HepG2 (cell line): ENCODE measurements around the gene MAPK1. TPM values are rescaled to one million over a fixed set of nuclear protein-coding genes. Genes with fewer than 3 reads are reported as not detected.
A peak's percentile ranks its signal among the peaks of the same experiment; 100 is the strongest.

ENCODE experiments used
- ATAC-seq: fragments of 200-7000 bp; cut with Tn5 transposase; 3 replicates; pipeline ENCODE4 v1.9.1; 2020; ENCODE audit warnings: mild to moderate bottlenecking, moderate library complexity
- BruUV-seq: library from RNA; stranded (reverse); fragments of 400-500 nt; replicated peaks from 2 replicates; lab custom pipeline; 2021; lab: Mats Ljungman, UMichigan
- CTCF ChIA-PET: fragments of 300-600 bp; formaldehyde crosslinking; extraction: SDS; loops from one replicate; lab custom pipeline; 2021; ENCODE audit warnings: low total read pairs, inconsistent platforms, low intra/inter-chr PET ratio; lab: Yijun Ruan, JAX
- POLR2A ChIA-PET: fragments of 350-600 bp; sonication (Branson Sonifier 250); formaldehyde crosslinking; loops from one replicate; lab custom pipeline; 2020; ENCODE audit warnings: antibody characterized with exemption, inconsistent platforms; lab: Yijun Ruan, JAX
- DNase-seq: peaks from one replicate; pipeline ENCODE4 v3.0.0-alpha.2; 2015; ENCODE audit warnings: low spot score
- FAIRE-seq: peaks from 3 replicates; lab custom pipeline; 2011; peaks lifted over from hg19 to GRCh38; lab: Jason Lieb, UNC
- H2AFZ ChIP-seq: one replicate; pipeline ENCODE4 v1.6.1; 2011; ENCODE audit warnings: low read length, inconsistent platforms
- H3K27ac ChIP-seq: fragments of 300-600 bp; 3 replicates; pipeline ENCODE4 v1.8.0; 2011; ENCODE audit warnings: mixed run types, mild to moderate bottlenecking, mixed read lengths, low read length, inconsistent platforms; ENCODE audit not compliant: insufficient read depth; ENCODE audit errors: extremely low read length
- H3K27me3 ChIP-seq, 2 experiments: fragments of 200-600 bp in 1 of 2; 2 replicates in 1 of 2; 3 replicates in 1 of 2; pipeline versions ENCODE4 v1.6.0 to v1.8.0; 2011; ENCODE audit warnings: low read length in 2 of 2, mild to moderate bottlenecking in 2 of 2, moderate library complexity in 2 of 2, inconsistent platforms in 1 of 2; ENCODE audit not compliant: insufficient read depth in 2 of 2, control insufficient read depth in 1 of 2
- H3K36me3 ChIP-seq, 2 experiments: fragments of 200-600 bp in 1 of 2; replicated peaks in 1 of 2; 2 replicates in 1 of 2; 3 replicates in 1 of 2; pipeline versions ENCODE4 v1.5.1 to v1.8.0; 2011; ENCODE audit warnings: low read length in 2 of 2, inconsistent platforms in 1 of 2; ENCODE audit not compliant: insufficient read depth in 2 of 2, control insufficient read depth in 1 of 2
- H3K4me1 ChIP-seq: 2 replicates; pipeline ENCODE4 v1.5.1; 2012; ENCODE audit warnings: low read length, inconsistent platforms; ENCODE audit not compliant: insufficient read depth
- H3K4me2 ChIP-seq: 2 replicates; pipeline ENCODE4 v1.6.0; 2011; ENCODE audit warnings: low read depth, low read length, inconsistent platforms
- H3K4me3 ChIP-seq, 3 experiments: fragments of 200-600 bp in 1 of 3; sonication (generic), shearing (Covaris generic) in 1 of 3; replicated peaks in 1 of 3; 2 replicates each; pipeline ENCODE4 v1.5.1; 2011 to 2016; ENCODE audit warnings: low read length in 3 of 3, inconsistent platforms in 2 of 3, low read depth in 2 of 3, mild to moderate bottlenecking in 2 of 3, control low read depth in 1 of 3, mixed read lengths in 1 of 3; ENCODE audit not compliant: insufficient read depth in 1 of 3
- H3K79me2 ChIP-seq: one replicate; pipeline ENCODE4 v1.6.1; 2011; ENCODE audit warnings: low read length, inconsistent platforms; ENCODE audit not compliant: insufficient read depth
- H3K9ac ChIP-seq: 2 replicates; pipeline ENCODE4 v1.6.0; 2011; ENCODE audit warnings: mild to moderate bottlenecking, low read depth, low read length, inconsistent platforms; ENCODE audit not compliant: insufficient read depth
- H3K9me3 ChIP-seq: 2 replicates; pipeline ENCODE4 v1.5.1; 2012; ENCODE audit warnings: mild to moderate bottlenecking, low read length
- H4K20me1 ChIP-seq: 2 replicates; pipeline ENCODE4 v1.6.0; 2011; ENCODE audit warnings: inconsistent platforms, mild to moderate bottlenecking, low read length, moderate library complexity; ENCODE audit not compliant: insufficient read depth
- CEBPG ChIP-seq: IDR thresholded peaks from 2 replicates; pipeline ENCODE4 v1.6.1; 2016
- HNF4A ChIP-seq: sonication (generic); formaldehyde crosslinking; IDR thresholded peaks from 2 replicates; pipeline ENCODE4 v1.4.0; 2020; ENCODE audit warnings: missing genetic modification reagents
- JUN ChIP-seq: sonication (generic); formaldehyde crosslinking; IDR thresholded peaks from 2 replicates; pipeline ENCODE4 v1.4.0; 2020; ENCODE audit warnings: mild to moderate bottlenecking, missing genetic modification reagents
- PPARG ChIP-seq: conservative IDR thresholded peaks from 2 replicates; pipeline ENCODE4 v1.6.1; 2016; ENCODE audit warnings: missing biosample characterization, missing genetic modification reagents
- RBAK ChIP-seq: sonication (generic); formaldehyde crosslinking; IDR thresholded peaks from 2 replicates; pipeline ENCODE4 v1.5.1; 2020; ENCODE audit warnings: mild to moderate bottlenecking, missing genetic modification reagents
- ZBTB38 ChIP-seq: sonication (generic); formaldehyde crosslinking; IDR thresholded peaks from 2 replicates; pipeline ENCODE4 v1.5.1; 2020; ENCODE audit warnings: mild to moderate bottlenecking, missing genetic modification reagents
- ZNF567 ChIP-seq: sonication (generic); formaldehyde crosslinking; IDR thresholded peaks from 2 replicates; pipeline ENCODE4 v1.8.1; 2023; ENCODE audit warnings: mild to moderate bottlenecking, missing genetic modification reagents, borderline replicate concordance
- WGBS: methylation state at CpG from one replicate; pipeline ENCODE4 v1.1.6; 2017; ENCODE audit warnings: low lambda C conversion rate; 5-methylcytosine and 5-hydroxymethylcytosine counted together
- in situ Hi-C: cut with HindIII; loops from 2 replicates; pipeline ENCODE4 v1.10.0; 2017; ENCODE audit warnings: low pct_unique_long_range_greater_than_20kb; ENCODE audit not compliant: extremely low pct_ligation_motif_present
- intact Hi-C: fragments of 100-400 bp; cut with micrococcal nuclease; formaldehyde crosslinking; loops from one replicate; pipeline ENCODE4 v1.10.0; 2022; ENCODE audit not compliant: unreplicated experiment
- polyA plus RNA-seq, 8 experiments: library from polyadenylated mRNA; depleted of rRNA in 3 of 8; stranded (reverse) in 7 of 8; unstranded in 1 of 8; fragments of >200 nt; fragmentation: Illumina TruSeq in 4 of 8; extraction: Trizol in 4 of 8; gene quantifications; 2 replicates each; pipeline versions ENCODE4 v1.2.1 to v1.2.3, GENCODE V29; 2011 to 2016; ENCODE audit warnings: low read depth in 4 of 8, missing spikeins in 1 of 8, mixed read lengths in 1 of 8; ENCODE audit not compliant: insufficient read depth in 1 of 8
- total RNA-seq, 5 experiments: library from RNA; depleted of rRNA; stranded (reverse); fragments of >200 nt; fragmentation: Illumina TruSeq; extraction: Trizol; gene quantifications; 2 replicates each; pipeline ENCODE4 v1.2.3, GENCODE V29; 2016; ENCODE audit warnings: low read depth in 1 of 5
- TF ChIP-seq, protein P1 (sequence below): sonication (generic); formaldehyde crosslinking; IDR thresholded peaks from 2 replicates; pipeline ENCODE4 v1.8.1; 2023; ENCODE audit warnings: missing genetic modification reagents, mild to moderate bottlenecking, borderline replicate concordance

MAPK1 gene
- total and polyA plus RNA-seq, 2 of the 13 experiments (the other 11 are each of a cell fraction or from before 2014, with no cell fraction given) = 107 to 114 TPM

DNA sequence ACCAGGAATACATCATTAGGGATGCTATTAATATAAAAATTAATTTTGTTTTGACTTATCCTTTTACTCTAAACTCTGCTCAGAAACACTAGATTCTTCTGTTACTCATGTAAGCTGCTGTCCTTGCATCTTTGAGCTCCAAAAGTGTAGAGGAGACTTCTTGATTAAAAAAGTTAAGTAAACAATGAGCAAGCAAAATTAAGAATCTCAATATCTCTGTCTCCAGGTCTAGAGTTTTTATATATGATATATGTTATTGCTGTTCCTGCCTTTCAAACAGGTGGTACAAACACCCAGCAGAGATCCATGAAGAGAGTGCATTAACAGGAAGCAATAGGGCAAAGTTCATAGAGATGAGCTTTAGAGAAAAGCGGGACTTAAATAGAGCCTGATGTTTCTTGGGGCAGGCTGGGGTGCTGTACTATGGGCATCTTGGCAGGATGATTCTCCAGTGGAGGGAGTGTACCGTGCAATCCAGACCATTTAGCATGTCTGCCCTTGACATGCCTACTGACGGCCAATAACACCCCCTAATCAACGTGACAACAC, 6.9 kb downstream of the MAPK1 start:
- ATAC-seq = no peak
- BruUV-seq = no TSS peak
- no peak overlapping the region for H3K4me3 ChIP-seq
- in situ Hi-C loops = no loop called here
- H3K36me3 ChIP-seq = peaks cover 0 to 3% of the 10 kb centered on the region in 2 experiments; a peak in 2 of 5 replicates
- POLR2A ChIA-PET = interaction anchor here (0.6 kb wide), 1 partner anchor 144 kb away, joined by 3 read pairs; no protein-coding TSS in a partner anchor
- intact Hi-C loops = loop anchor here (5.0 kb wide), 1 partner anchor 63 kb away; no protein-coding TSS in a partner anchor
- no peaks in the 10 kb centered on the region for H3K9me3 ChIP-seq
- DNase-seq = no peak
- peaks cover 96% of the 10 kb centered on the region for H3K4me1 ChIP-seq
- H3K9ac ChIP-seq = no peak overlapping the region
- no peak overlapping the region for H2AFZ ChIP-seq
- peak overlapping the region; percentile 59 for H3K4me2 ChIP-seq
- H3K79me2 ChIP-seq = peaks cover 97% of the 10 kb centered on the region
- H3K27ac ChIP-seq = no peak overlapping the region
- TF ChIP-seq PPARG (CRISPR knock-in tag) (0 out of 2 replicates have a peak, but pooled peaks have one; percentile 50), RBAK (CRISPR knock-in tag) (no peak), HNF4A (peak; percentile 57), CEBPG (CRISPR knock-in tag) (no peak), ZBTB38 (CRISPR knock-in tag) (0 out of 2 replicates have a peak, but pooled peaks have one; percentile 32)
- TF ChIP-seq, protein P1, sequence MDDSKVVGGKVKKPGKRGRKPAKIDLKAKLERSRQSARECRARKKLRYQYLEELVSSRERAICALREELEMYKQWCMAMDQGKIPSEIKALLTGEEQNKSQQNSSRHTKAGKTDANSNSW (CRISPR knock-in tag) = no peak
- WGBS = 69% methylated on average over 4 of the region's 4 CpGs
- peaks cover 80% of the 10 kb centered on the region for H4K20me1 ChIP-seq
- no peaks in the 10 kb centered on the region for H3K27me3 ChIP-seq
- CTCF ChIA-PET = no interaction called here
- no peak for FAIRE-seq

- Histone ChIP-seq H3K4me3 (peak overlapping the region; percentile 39 to 55 (median 51)), H3K27me3 (no peaks in the 10 kb centered on the region), H3K9me3 (no peaks in the 10 kb centered on the region), H3K36me3 (no peaks in the 10 kb centered on the region; a peak in 2 of 5 replicates), H4K20me1 (peaks cover 62% of the 10 kb centered on the region), H3K4me1 (peaks cover 89% of the 10 kb centered on the region), H2AFZ (no peak overlapping the region), H3K79me2 (peaks cover 97% of the 10 kb centered on the region), H3K4me2 (peak overlapping the region; percentile 80), H3K9ac (peak overlapping the region; percentile 65), H3K27ac (peak overlapping the region; percentile 76)
- ATAC-seq = peak; percentile 65
- TF ChIP-seq ZNF567 (CRISPR knock-in tag) (no peak), JUN (CRISPR knock-in tag) (0 out of 2 replicates have a peak, but pooled peaks have one; percentile 9), PPARG (CRISPR knock-in tag) (0 out of 2 replicates have a peak, but pooled peaks have one; percentile 11)
- BruUV-seq = no TSS peak
- WGBS = 40% methylated on average over 4 of the region's 4 CpGs
- in situ Hi-C loops (loop anchor here (10.0 kb wide), 1 partner anchor 63 kb away; no protein-coding TSS in a partner anchor), intact Hi-C loops (no loop called here)
- CTCF ChIA-PET = no interaction called here
- POLR2A ChIA-PET = interaction anchor here (0.9 to 1.1 kb wide), 4 partner anchors 9 to 200 kb away, joined by 3 to 5 read pairs (median 4); partner anchors contain the start of gene MAPK1
- no peak for FAIRE-seq
- DNase-seq = no peak
Measured at GRCh38 chr22:21858025-21858764, 9.2 kb downstream of the MAPK1 start.
